Adipose tissue (tissue), 3 donors: ENCODE data around the gene NXT2. TPM values are rescaled to one million over a fixed set of nuclear protein-coding genes. Genes with fewer than 3 reads are reported as not detected.
"Not testable (repeated sequence)": the region's sequence is repeated elsewhere in the genome, so short reads cannot be mapped to it uniquely, and the experiment has no call there.

ENCODE experiments used
- H3K27ac ChIP-seq: one replicate; pipeline ENCODE4 v1.5.1; 2013; ENCODE audit warnings: low read depth, low read length
- WGBS, 3 donors: extraction: QIAGEN DNeasy Blood & Tissue Kit; methylation state at CpG; one replicate each; pipeline ENCODE4 v1.1.7; 2013; 5-methylcytosine and 5-hydroxymethylcytosine counted together
- polyA plus RNA-seq, 3 donors: library from polyadenylated mRNA; stranded (reverse); fragments of 200-250 nt; gene quantifications; one replicate each; pipeline ENCODE4 v1.2.3, GENCODE V29; 2013
- donor health status: healthy with polysubstance abuse.
- donor health status: Bipolar disorder and iron deficiency.
- donor health status: healthy.

The NXT2 gene
- polyA plus RNA-seq, result 10 to 100 TPM in 1 of 3 donors, 1 to 10 TPM in 2; 2.9 to 11.2 (median 6.9) TPM

DNA sequence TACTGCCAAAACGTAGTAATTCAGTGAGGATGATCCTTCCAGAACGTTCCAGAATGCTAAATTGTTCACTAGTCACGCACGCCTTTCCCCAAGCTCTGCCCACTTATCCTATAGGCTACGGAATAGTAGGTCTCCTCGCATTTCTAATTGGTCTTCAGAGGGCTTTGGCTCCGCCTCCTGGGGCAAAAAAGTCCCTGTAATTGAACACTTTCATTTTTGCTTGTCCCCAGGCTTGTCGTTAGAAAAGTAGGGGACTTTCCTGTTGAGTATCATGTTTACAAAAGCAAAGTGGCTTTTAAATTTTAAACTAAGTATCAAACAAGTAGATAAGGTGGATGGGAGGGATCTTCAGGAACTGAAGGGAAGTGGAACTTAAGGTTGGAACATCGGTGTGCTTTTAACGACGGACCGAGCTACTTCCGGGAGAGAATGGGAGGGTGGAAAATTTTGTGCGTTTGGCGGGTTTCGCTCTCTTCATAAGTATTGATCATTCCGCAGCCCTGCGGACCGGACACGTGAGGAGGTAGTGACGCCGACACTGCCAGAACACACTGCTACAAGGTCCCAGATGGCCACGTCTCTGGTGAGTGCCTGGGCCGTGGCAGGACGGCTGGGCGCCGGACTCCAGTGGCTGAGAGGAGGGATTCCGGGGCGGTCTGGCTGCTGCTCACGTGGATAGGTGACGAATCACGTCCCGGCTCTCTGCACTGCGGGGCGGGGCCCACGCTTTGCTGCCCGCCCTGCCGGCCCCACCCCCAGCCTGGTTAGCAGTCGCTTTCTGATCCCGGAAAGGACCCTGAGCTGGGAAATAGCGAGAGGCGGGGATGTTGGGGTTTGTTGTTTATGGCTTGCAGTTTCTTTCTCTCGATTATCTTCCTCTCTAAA lies at the start of gene NXT2:
TSS of gene NXT2 (plus strand) at position 406 of the 885 bp plus-strand sequence. CDS start at position 569, 163 bp downstream.
- 3 to 34% (median 3%) methylated on average over 37 to 43 of the region's 43 CpGs for WGBS, 3 donors
- H3K27ac ChIP-seq, result peak within 1 kb of the TSS; percentile 86

DNA sequence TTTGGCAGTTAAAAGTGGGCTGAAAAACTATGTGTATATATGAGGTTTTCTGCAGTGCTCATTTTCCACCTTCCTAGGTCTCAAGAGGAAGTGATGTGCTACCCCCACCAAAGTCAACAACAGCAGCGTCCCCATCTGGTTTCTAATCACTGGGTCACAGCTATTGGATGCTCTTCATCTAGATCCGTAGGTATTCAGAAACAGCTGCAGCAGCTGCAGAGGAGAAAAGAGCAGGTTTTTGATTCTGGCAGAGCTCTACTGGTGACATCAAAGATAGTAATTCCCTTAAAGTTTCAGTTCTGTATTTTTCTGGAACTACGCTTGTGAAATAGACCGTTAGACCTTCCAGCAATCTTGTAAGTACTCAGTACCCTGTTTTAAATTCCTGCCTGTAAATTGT lies 49.0 kb upstream of the NXT2 start:
- 17 to 50% (median 37%) methylated on average over 4 of the region's 4 CpGs for WGBS, 3 donors
- H3K27ac ChIP-seq, result no peak overlapping the region

- H3K27ac ChIP-seq, result no peak overlapping the region
- WGBS, 3 donors, result 86 to 93% (median 92%) methylated on average over 2 of the region's 2 CpGs
These were observed 47.5 kb upstream of the NXT2 start for GRCh38 chrX:109489174-109489573.

GRCh38 chrX:109498434-109498833 lies 38.2 kb upstream of the NXT2 start:
- H3K27ac ChIP-seq, result no peak overlapping the region
- 62 to 91% (median 82%) methylated on average over 1 of the region's 1 CpG for WGBS, 3 donors

DNA sequence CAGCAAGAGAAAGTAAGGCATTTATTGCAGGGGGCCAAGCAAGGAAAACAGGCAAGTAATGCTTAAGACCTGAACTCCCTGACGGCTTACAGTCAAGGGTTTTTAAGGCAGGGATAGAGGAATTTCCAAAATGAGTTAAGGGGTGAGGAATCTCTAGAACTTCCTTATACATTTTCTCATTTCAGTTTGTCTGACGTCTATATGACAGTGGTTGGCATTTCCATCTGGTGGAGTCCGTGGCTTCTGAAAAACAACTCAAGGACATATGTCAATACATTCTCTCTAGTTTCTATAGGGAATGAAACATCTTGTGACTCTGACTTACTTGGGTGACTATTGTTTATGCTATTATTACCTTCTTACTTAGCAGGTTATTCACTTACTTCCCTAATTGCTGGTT lies 35.5 kb upstream of the NXT2 start:
- 52 to 73% (median 58%) methylated on average over 3 of the region's 3 CpGs for WGBS, 3 donors
- H3K27ac ChIP-seq, result no peak overlapping the region

DNA sequence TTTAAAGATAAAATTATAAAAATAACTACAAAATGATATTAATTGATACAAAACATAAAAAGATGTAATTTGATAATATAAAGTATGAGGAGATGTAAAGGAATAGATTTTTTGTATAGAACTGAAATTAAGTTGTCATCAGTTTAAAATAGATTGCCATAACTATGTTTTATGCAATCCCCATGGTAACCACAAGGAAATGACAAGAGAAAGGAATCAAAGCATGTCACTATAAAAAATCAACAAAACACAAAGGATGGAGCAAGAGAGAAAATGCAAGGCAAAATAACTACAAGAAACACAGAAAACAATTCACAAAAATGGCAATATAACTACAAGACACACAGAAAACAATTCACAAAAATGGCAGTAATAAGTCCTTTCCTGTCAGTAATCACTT lies 27.7 kb upstream of the NXT2 start:
- no peak overlapping the region for H3K27ac ChIP-seq

- 68 to 94% (median 68%) methylated on average over 1 of the region's 1 CpG for WGBS, 3 donors
- H3K27ac ChIP-seq, result no peak overlapping the region
These were observed 25.5 kb upstream of the NXT2 start for GRCh38 chrX:109511113-109511512.

- 92 to 100% (median 92%) methylated on average over 1 of the region's 1 CpG for WGBS, 3 donors
- H3K27ac ChIP-seq, result no peak overlapping the region
These were observed 17.6 kb upstream of the NXT2 start for GRCh38 chrX:109519001-109519400.

DNA sequence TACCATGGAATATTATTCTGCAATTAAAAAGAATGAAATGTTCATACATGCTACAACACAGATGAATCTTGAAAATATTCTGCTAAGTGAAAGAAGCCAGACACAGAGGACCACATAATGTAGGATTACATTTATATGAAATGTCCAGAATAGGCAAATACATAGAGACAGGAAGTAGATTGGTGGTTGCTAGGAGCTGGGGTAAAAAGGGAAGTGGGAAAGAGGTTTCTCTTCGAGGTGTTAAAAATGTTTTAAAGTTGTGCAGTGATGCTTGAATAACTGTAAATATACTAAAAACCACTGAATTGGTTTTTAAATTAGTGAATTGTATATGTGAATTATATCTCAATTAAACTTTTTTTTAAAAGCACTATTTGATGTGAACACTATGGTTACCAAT lies 3.6 kb upstream of the NXT2 start:
- 43 to 46% (median 46%) methylated on average over 1 of the region's 1 CpG for WGBS, 3 donors
- H3K27ac ChIP-seq, result no peak overlapping the region

DNA sequence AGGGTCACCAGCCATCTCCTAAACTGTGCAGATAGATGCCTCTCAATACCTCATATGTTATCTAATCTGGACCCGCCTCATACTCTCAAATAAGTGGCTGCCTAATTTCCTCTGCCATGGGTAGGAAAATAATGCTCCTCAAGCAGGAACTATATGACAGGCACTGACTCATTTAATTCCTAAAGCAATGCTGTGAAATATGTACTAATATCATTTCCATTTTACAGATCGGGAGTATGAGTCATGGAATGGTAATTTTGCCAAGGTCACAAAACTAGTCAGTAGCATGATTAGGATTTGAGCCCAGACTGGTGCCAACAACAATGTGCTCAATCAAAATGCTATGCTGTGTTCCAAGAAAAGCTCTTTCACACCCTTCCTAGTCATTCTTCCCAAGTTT lies 3.0 kb upstream of the NXT2 start:
- no peak overlapping the region for H3K27ac ChIP-seq
- 37 to 75% (median 61%) methylated on average over 2 of the region's 2 CpGs for WGBS, 3 donors

DNA sequence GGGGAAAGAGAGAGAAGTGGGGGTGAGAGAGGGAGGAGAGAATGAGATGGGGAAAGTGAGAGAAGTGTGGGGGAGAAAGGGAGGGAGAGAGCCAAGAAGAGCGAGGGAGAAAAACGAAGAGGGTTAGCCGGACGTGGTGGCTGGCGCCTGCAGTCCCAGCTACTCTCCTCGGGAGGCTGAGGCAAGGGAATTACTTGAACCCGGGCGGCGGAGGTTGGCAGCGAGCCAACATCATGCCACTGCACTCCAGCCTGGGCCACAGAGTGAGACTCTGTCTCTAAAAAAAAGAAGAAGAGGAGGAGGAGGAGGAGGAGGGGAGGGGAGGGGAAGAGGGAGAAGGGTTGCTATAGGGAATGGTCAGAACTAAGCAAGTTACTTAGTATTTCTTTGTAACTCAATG lies 1.7 kb upstream of the NXT2 start:
- WGBS, 3 donors, result 80 to 96% (median 80%) methylated on average over 5 to 10 of the region's 10 CpGs
- H3K27ac ChIP-seq, result no peak overlapping the region

- H3K27ac ChIP-seq, result no peak overlapping the region
- 84 to 94% (median 87%) methylated on average over 8 of the region's 8 CpGs for WGBS, 3 donors
These were observed 1.1 kb upstream of the NXT2 start for GRCh38 chrX:109535578-109535977.

DNA sequence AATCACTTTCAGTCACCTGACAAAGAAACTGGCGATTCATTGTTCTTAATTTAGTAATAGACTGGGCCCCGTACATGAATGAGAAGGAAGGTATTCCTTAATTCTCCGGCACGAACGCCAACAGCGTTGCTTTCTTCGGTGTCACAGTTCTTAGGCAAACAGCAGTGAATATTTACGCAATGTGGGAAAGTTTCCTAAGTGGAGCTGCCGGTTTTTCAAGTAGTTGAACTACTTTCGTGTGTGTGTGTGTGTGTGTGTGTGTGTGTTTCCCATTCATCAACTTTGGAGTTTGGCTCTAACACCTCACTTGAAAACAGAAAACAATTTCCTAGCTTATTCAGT lies 651 bp downstream of the NXT2 start:
- H3K27ac ChIP-seq, result peak overlapping the region; percentile 86
- 0 to 31% (median 0%) methylated on average over 10 of the region's 10 CpGs for WGBS, 3 donors

GRCh38 chrX:109539007-109539406 lies 2.4 kb downstream of the NXT2 start:
- H3K27ac ChIP-seq, result not testable (repeated sequence)

- 25 to 40% (median 26%) methylated on average over 1 of the region's 1 CpG for WGBS, 3 donors
- H3K27ac ChIP-seq, result no peak overlapping the region
These were observed 17.2 kb downstream of the NXT2 start for GRCh38 chrX:109553862-109554261.

GRCh38 chrX:109576083-109576482 lies 39.4 kb downstream of the NXT2 start:
- WGBS, 3 donors, result 67 to 93% (median 67%) methylated on average over 3 to 4 of the region's 4 CpGs
- H3K27ac ChIP-seq, result not testable (repeated sequence)

- H3K27ac ChIP-seq, result no peak overlapping the region
- 58 to 94% (median 76%) methylated on average over 2 of the region's 2 CpGs for WGBS, 3 donors
These were observed 40.4 kb downstream of the NXT2 start for GRCh38 chrX:109577055-109577454.

- WGBS, 3 donors, result 38 to 64% (median 55%) methylated on average over 1 of the region's 1 CpG
- H3K27ac ChIP-seq, result no peak overlapping the region
These were observed 42.3 kb downstream of the NXT2 start for GRCh38 chrX:109578916-109579315.

GRCh38 chrX:109585488-109585887 lies 48.8 kb downstream of the NXT2 start:
- no peak overlapping the region for H3K27ac ChIP-seq
- WGBS, 3 donors, result 75 to 92% (median 90%) methylated on average over 7 of the region's 7 CpGs

DNA sequence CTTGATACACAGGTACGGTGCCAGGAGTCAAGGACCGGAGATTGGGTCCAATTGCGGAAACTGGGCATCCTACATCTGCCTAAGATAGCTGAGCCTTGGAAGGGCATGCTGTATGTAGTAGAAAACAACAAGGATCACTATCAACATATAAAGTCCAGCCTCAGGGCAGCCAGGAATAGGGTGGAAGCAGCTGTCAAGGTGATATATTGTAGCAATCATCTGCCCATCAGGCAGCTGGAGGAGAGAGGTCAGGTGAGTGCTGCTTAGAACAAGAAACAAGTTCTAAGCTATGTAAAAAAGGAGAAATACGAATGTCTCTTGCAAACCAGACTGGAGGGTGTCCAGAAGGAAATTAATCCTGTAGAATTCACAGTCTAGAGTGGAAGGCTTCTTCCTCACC lies 53.5 kb downstream of the NXT2 start:
- H3K27ac ChIP-seq, result no peak overlapping the region
- 36 to 72% (median 69%) methylated on average over 4 of the region's 4 CpGs for WGBS, 3 donors
